ENCODE results near the gene KLK1. TPM values are rescaled to one million over a fixed set of nuclear protein-coding genes. Genes with fewer than 3 reads are reported as not detected.
"Not testable (repeated sequence)": the region's sequence is repeated elsewhere in the genome, so short reads cannot be mapped to it uniquely, and the experiment has no call there.

Gene KLK1
- total RNA-seq, 2 experiments from 2014 or later, result 0.60 to 1.1 TPM

GRCh38 chr19:50778906-50779430 is 44.6 kb downstream of the KLK1 start:
- Mint-ChIP-seq H3K27ac (no peak overlapping the region), H3K27me3 (peaks cover 90% of the 10 kb centered on the region), H3K36me3 (no peaks in the 10 kb centered on the region), H3K9me3 (no peaks in the 10 kb centered on the region), H3K4me1 (peaks cover 12% of the 10 kb centered on the region), H3K4me3 (no peak overlapping the region)
- no peak for DNase-seq

GRCh38 chr19:50777830-50778303 is 45.7 kb downstream of the KLK1 start:
- H3K9me3 Mint-ChIP-seq, result no peaks in the 10 kb centered on the region
- peaks cover 12% of the 10 kb centered on the region for H3K4me1 Mint-ChIP-seq
- peaks cover 84% of the 10 kb centered on the region for H3K27me3 Mint-ChIP-seq
- H3K36me3 Mint-ChIP-seq, result no peaks in the 10 kb centered on the region
- no peak for DNase-seq
- no peak overlapping the region for H3K4me3 Mint-ChIP-seq
- H3K27ac Mint-ChIP-seq, result no peak overlapping the region

DNA sequence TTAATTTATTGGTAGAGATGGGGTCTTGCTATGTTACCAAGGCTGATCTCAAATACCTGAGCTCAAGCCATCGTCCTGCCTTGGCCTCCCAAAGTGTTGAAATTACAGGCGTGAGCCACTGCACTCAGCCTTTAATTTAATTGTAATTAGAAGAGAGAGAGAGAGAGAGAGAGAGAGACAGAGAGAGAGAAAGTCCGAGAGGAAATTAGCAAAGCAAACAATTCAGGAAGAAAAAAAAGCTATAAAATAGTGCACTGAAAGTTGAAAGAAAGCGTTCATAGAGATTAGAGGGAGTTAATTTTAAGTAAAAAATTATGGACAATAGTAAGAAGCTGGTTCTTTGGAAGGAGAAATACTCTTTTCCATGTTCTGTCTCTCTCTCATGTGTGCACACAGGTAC is 46.3 kb downstream of the KLK1 start:
- no peaks in the 10 kb centered on the region for H3K9me3 Mint-ChIP-seq
- no peak overlapping the region for H3K27ac Mint-ChIP-seq
- no peak overlapping the region for H3K4me3 Mint-ChIP-seq
- no peaks in the 10 kb centered on the region for H3K36me3 Mint-ChIP-seq
- no peak for DNase-seq
- peaks cover 12% of the 10 kb centered on the region for H3K4me1 Mint-ChIP-seq
- peaks cover 84% of the 10 kb centered on the region for H3K27me3 Mint-ChIP-seq

DNA sequence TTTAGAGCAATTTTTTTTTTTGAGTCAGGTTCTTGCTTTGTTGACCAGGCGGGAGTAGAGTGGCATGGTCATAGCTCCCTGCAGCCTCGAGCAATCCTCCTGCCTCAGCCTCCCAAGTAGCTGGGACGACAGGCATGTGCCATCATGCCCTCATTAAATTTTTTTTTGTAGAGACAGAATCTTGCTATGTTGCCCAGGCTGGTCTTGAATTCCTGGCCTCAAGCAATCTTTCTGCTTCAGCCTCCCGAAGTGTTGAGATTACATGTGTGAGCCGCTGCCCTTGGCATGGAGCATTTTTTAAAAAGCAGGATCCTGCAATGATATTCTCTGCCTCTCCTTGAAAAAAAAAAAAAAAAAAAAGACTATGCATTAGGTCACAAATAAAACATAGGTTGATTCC is 47.5 kb downstream of the KLK1 start:
- DNase-seq, result no peak
- H3K4me3 Mint-ChIP-seq, result no peak overlapping the region
- no peak overlapping the region for H3K27ac Mint-ChIP-seq
- peaks cover 73% of the 10 kb centered on the region for H3K27me3 Mint-ChIP-seq
- H3K36me3 Mint-ChIP-seq, result no peaks in the 10 kb centered on the region
- peaks cover 12% of the 10 kb centered on the region for H3K4me1 Mint-ChIP-seq
- H3K9me3 Mint-ChIP-seq, result no peaks in the 10 kb centered on the region

- DNase-seq, H3K36me3 Mint-ChIP-seq, H3K9me3 Mint-ChIP-seq, H3K27ac Mint-ChIP-seq, H3K4me1 Mint-ChIP-seq, H3K4me3 Mint-ChIP-seq: not testable (repeated sequence)
- H3K27me3 Mint-ChIP-seq, result peaks cover 51% of the 10 kb centered on the region
Observed at GRCh38 chr19:50773454-50773853, 50.1 kb downstream of the KLK1 start.

DNA sequence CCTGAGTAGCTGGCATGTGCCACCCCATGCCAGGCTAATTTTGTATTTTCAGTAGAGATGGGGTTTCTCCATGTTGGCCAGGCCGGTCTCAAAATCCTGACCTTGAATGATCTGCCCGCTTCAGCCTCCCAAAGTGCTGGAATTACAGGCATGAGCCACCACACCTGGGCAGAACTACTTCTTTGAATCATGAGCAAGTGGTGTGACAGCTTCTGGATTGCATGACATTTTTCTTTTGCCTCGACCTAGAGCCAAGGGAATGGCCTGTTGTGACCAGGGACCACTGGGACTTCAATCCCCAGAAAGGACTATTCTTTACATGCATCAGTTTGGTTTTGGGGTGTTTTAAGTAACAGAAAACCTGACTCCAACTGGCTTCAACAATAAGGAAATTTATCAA is 50.7 kb downstream of the KLK1 start:
- peaks cover 49% of the 10 kb centered on the region for H3K27me3 Mint-ChIP-seq
- H3K4me1 Mint-ChIP-seq, H3K36me3 Mint-ChIP-seq, H3K9me3 Mint-ChIP-seq, DNase-seq, H3K27ac Mint-ChIP-seq, H3K4me3 Mint-ChIP-seq: not testable (repeated sequence)

DNA sequence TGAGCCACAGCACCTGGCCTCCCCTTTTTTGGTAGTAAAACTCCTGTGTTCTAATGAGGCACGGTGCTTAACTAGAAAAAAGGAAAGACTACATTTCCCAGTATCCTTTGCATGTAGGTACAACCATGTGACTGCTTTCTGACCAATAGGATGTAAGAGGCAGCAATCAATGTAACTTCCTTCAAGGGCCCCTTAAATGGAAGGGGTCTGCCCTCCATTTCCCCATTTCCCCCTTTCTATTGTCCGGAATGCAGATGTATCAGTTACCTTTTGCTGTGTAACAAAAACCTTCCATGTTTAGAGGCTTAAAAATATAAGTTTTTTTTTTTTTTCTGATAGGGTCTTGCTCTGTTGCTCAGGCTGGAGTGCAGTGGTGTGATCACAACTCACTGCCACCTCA is 51.1 kb downstream of the KLK1 start:
- Mint-ChIP-seq H3K4me1 (peaks cover 2% of the 10 kb centered on the region), H3K9me3 (no peaks in the 10 kb centered on the region), H3K36me3 (no peaks in the 10 kb centered on the region), H3K27ac (no peak overlapping the region), H3K4me3 (no peak overlapping the region), H3K27me3 (peaks cover 47% of the 10 kb centered on the region)
- no peak for DNase-seq

DNA sequence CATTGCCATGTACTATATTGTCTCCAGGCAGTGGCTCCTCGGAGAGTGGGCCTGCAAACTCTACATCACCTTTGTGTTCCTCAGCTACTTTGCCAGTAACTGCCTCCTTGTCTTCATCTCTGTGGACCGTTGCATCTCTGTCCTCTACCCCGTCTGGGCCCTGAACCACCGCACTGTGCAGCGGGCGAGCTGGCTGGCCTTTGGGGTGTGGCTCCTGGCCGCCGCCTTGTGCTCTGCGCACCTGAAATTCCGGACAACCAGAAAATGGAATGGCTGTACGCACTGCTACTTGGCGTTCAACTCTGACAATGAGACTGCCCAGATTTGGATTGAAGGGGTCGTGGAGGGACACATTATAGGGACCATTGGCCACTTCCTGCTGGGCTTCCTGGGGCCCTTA is 52.7 kb downstream of the KLK1 start:
- Mint-ChIP-seq H3K36me3 (no peaks in the 10 kb centered on the region), H3K4me1 (peaks cover 2% of the 10 kb centered on the region), H3K9me3 (no peaks in the 10 kb centered on the region), H3K4me3 (no peak overlapping the region), H3K27me3 (peaks cover 39% of the 10 kb centered on the region), H3K27ac (no peak overlapping the region)
- no peak for DNase-seq

GRCh38 chr19:50770164-50770563 is 53.4 kb downstream of the KLK1 start, which contains the start of gene GPR32:
GPR32 (plus strand) TSS chr19:50770464; CDS start chr19:50770601, 137 bp downstream.
- not testable (repeated sequence) for DNase-seq, H3K9me3 Mint-ChIP-seq, H3K36me3 Mint-ChIP-seq, H3K4me1 Mint-ChIP-seq, H3K27ac Mint-ChIP-seq, H3K4me3 Mint-ChIP-seq
- H3K27me3 Mint-ChIP-seq, result peaks cover 32% of the 10 kb centered on the region

Other genes starting within 250 kb of the KLK1 start
- 1 to 10 TPM; 1.4 to 1.9 TPM for gene SYT3, start 183.9 kb downstream of the KLK1 start, total RNA-seq
- gene C19orf81, start 174.3 kb downstream of the KLK1 start, total RNA-seq, result 1 to 10 TPM; 2.6 to 2.9 TPM
- gene SHANK1, start 104.0 kb downstream of the KLK1 start, total RNA-seq, result under 1 TPM; 0.04 to 0.12 TPM
- 1 to 10 TPM; 2.2 to 3.1 TPM for gene CLEC11A, start 100.4 kb downstream of the KLK1 start, total RNA-seq
- not detected for gene GPR32, start 53.3 kb downstream of the KLK1 start, total RNA-seq
- not detected for gene ACP4, start 33.4 kb downstream of the KLK1 start, total RNA-seq
- not detected for gene KLK15, start 9.8 kb upstream of the KLK1 start, total RNA-seq
- gene KLK3, start 31.1 kb upstream of the KLK1 start, total RNA-seq, result not detected
- gene KLK2, start 49.7 kb upstream of the KLK1 start, total RNA-seq, result under 1 TPM; 0.38 to 0.45 TPM
- gene KLK4, start 87.6 kb upstream of the KLK1 start, total RNA-seq, result not detected
- gene KLK5, start 129.3 kb upstream of the KLK1 start, total RNA-seq, result not detected
- not detected for gene KLK6, start 145.8 kb upstream of the KLK1 start, total RNA-seq
- not detected for gene KLK7, start 160.1 kb upstream of the KLK1 start, total RNA-seq
- not detected for gene KLK8, start 177.8 kb upstream of the KLK1 start, total RNA-seq
- not detected for gene KLK10, start 195.9 kb upstream of the KLK1 start, total RNA-seq
- gene KLK11, start 202.8 kb upstream of the KLK1 start, total RNA-seq, result not detected
- gene KLK12, start 211.2 kb upstream of the KLK1 start, total RNA-seq, result not detected
- not detected for gene KLK13, start 241.3 kb upstream of the KLK1 start, total RNA-seq

All from activated naive CD8-positive, alpha-beta T cell treated with anti-CD3 and anti-CD28 coated beads for 36 hours (primary cell).